ENCODE data around the gene NRCAM. TPM values are rescaled to one million over a fixed set of nuclear protein-coding genes. Genes with fewer than 3 reads are reported as not detected.
A peak's percentile ranks its signal among the peaks of the same experiment; 100 is the strongest.

The NRCAM gene
- polyA plus RNA-seq, 1 donor (not counting 4 experiments of a cell fraction or from before 2014, with no cell fraction given) = 4.0 TPM

GRCh38 chr7:108235451-108236061 is 220.7 kb downstream of the NRCAM start:
- Histone ChIP-seq H3K4me1 (ENCODE audit: control insufficient read depth, extremely low read depth, insufficient read depth, low read length) (peaks cover 17% of the 10 kb centered on the region), H3K79me2 (ENCODE audit: control insufficient read depth, insufficient read depth, low read length) (no peaks in the 10 kb centered on the region), H3K27me3 (ENCODE audit: control insufficient read depth, extremely low read depth, insufficient read depth, low read length) (no peaks in the 10 kb centered on the region), H3K9ac (ENCODE audit: control insufficient read depth, extremely low read depth, insufficient read depth, low read length) (no peak overlapping the region), H2AFZ (ENCODE audit: control insufficient read depth, low read length) (peak overlapping the region; percentile 8), H3K27ac (ENCODE audit: control insufficient read depth, insufficient read depth, low read length) (no peak overlapping the region), H3K4me2 (ENCODE audit: control insufficient read depth, extremely low read depth, insufficient read depth, low read depth, low read length) (no peak overlapping the region), H3K4me3 (ENCODE audit: control insufficient read depth in 2 of 3, extremely low read depth in 1 of 3, insufficient read depth in 2 of 3, low read depth in 1 of 3, low read length in 3 of 3) (no peak overlapping the region), H3K9me1 (ENCODE audit: control insufficient read depth, extremely low read depth, insufficient read depth, low read length) (no peaks in the 10 kb centered on the region), H3K36me3 (ENCODE audit: control insufficient read depth in 2 of 2, extremely low read depth in 1 of 2, insufficient read depth in 2 of 2, low read length in 2 of 2) (no peaks in the 10 kb centered on the region), H3K9me3 (ENCODE audit: control insufficient read depth, low read depth, low read length) (no peaks in the 10 kb centered on the region), H4K20me1 (ENCODE audit: control insufficient read depth, extremely low read depth, insufficient read depth, low read length) (no peaks in the 10 kb centered on the region)
- FAIRE-seq (no peak), DNase-seq (ENCODE audit: low read depth, low spot score) (no peak)
- TF ChIP-seq EZH2 (IDR thresholded peaks at IDR 0.05; ENCODE audit: low read length) (no peak), CTCF (optimal IDR thresholded peaks at IDR 0.05 in 1 of 3, IDR thresholded peaks at IDR 0.05 in 1 of 3, conservative IDR thresholded peaks at IDR 0.05 in 1 of 3; ENCODE audit: extremely low read depth in 1 of 3, insufficient read depth in 2 of 3, low read length in 3 of 3) (no peak)
- dilution Hi-C loops (cut with MboI; ENCODE audit: extremely low pct_ligation_motif_present, low sequenced_read_pairs) = no loop called here

GRCh38 chr7:108234971-108235450 is 221.2 kb downstream of the NRCAM start:
- FAIRE-seq (peak; percentile 58), DNase-seq (ENCODE audit: low read depth, low spot score) (no peak)
- no peak for TF ChIP-seq CTCF (optimal IDR thresholded peaks at IDR 0.05 in 1 of 3, IDR thresholded peaks at IDR 0.05 in 1 of 3, conservative IDR thresholded peaks at IDR 0.05 in 1 of 3; ENCODE audit: extremely low read depth in 1 of 3, insufficient read depth in 2 of 3, low read length in 3 of 3)
- TF ChIP-seq EZH2 (IDR thresholded peaks at IDR 0.05; ENCODE audit: low read length) = no peak
- H3K9me3 ChIP-seq (ENCODE audit: control insufficient read depth, low read depth, low read length) = no peaks in the 10 kb centered on the region
- peaks cover 17% of the 10 kb centered on the region for H3K4me1 ChIP-seq (ENCODE audit: control insufficient read depth, extremely low read depth, insufficient read depth, low read length)
- H4K20me1 ChIP-seq (ENCODE audit: control insufficient read depth, extremely low read depth, insufficient read depth, low read length) = no peaks in the 10 kb centered on the region
- no peaks in the 10 kb centered on the region for H3K27me3 ChIP-seq (ENCODE audit: control insufficient read depth, extremely low read depth, insufficient read depth, low read length)
- H2AFZ ChIP-seq (ENCODE audit: control insufficient read depth, low read length) = peak overlapping the region; percentile 8
- H3K9ac ChIP-seq (ENCODE audit: control insufficient read depth, extremely low read depth, insufficient read depth, low read length) = no peak overlapping the region
- H3K79me2 ChIP-seq (ENCODE audit: control insufficient read depth, insufficient read depth, low read length) = no peaks in the 10 kb centered on the region
- dilution Hi-C loops (cut with MboI; ENCODE audit: extremely low pct_ligation_motif_present, low sequenced_read_pairs) = no loop called here
- H3K36me3 ChIP-seq (ENCODE audit: control insufficient read depth in 2 of 2, extremely low read depth in 1 of 2, insufficient read depth in 2 of 2, low read length in 2 of 2) = no peaks in the 10 kb centered on the region
- no peak overlapping the region for H3K27ac ChIP-seq (ENCODE audit: control insufficient read depth, insufficient read depth, low read length)
- H3K9me1 ChIP-seq (ENCODE audit: control insufficient read depth, extremely low read depth, insufficient read depth, low read length) = no peaks in the 10 kb centered on the region
- H3K4me2 ChIP-seq (ENCODE audit: control insufficient read depth, extremely low read depth, insufficient read depth, low read depth, low read length) = no peak overlapping the region
- no peak overlapping the region for H3K4me3 ChIP-seq (ENCODE audit: control insufficient read depth in 2 of 3, extremely low read depth in 1 of 3, insufficient read depth in 2 of 3, low read depth in 1 of 3, low read length in 3 of 3)

All from keratinocyte (primary cell).